Measurements from ENCODE around the gene AKR7A2.
"Not testable (repeated sequence)": the region's sequence is repeated elsewhere in the genome, so short reads cannot be mapped to it uniquely, and the experiment has no call there.

AKR7A2 gene

GRCh38 chr1:19256301-19256700 lies 55.6 kb downstream of the AKR7A2 start:
- not testable (repeated sequence) for DNase-seq

- no peak for DNase-seq
Observed at GRCh38 chr1:19255288-19255687, 56.7 kb downstream of the AKR7A2 start.

GRCh38 chr1:19254416-19254815 lies 57.5 kb downstream of the AKR7A2 start:
- DNase-seq, result no peak
